NT2/D1 (cell line): ENCODE results near the gene NXPH1.

Experiments used
- SUZ12 ChIP-seq: IDR thresholded peaks from 2 replicates; pipeline ENCODE4 v1.6.1; 2011; ENCODE audit not compliant: insufficient read length, insufficient read depth; ENCODE audit errors: extremely low read depth
- ZNF274 ChIP-seq: IDR thresholded peaks from 2 replicates; pipeline ENCODE4 v1.6.1; 2011; ENCODE audit warnings: mild to moderate bottlenecking, low read depth, low read length

DNA sequence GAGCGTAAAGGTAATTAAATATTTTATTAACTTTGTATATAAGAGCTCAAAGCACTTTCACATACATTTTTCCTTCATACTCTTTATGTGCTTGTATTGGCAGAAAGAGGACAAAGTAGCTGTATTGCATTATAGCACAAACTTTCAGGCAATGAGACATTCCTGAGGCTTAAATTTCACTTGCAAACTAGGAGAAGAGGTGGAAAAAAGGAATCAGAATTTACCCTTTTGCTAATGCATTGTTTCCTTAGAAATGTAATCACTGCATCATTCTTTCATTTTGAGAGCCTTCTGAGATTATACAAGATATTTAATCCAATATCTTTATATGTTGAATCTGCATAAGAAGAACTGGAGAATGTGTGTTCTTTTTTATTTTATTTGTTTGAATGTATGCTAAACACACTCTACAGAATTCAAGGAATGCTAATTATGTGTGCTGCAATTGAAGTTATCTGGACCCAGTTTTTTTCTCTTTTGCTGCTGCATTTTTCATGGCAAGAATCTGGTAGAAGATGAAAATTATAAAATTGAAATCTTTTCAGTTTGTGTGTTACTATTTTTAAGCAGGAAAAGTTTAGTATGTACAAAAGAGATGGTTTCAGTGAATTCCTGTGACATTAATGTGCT, 185.1 kb downstream of the NXPH1 start:
- TF ChIP-seq ZNF274 (no peak), SUZ12 (no peak)
